Esophagus muscularis mucosa (tissue), 4 donors: ENCODE results near the gene CAV1. TPM values are rescaled to one million over a fixed set of nuclear protein-coding genes. Genes with fewer than 3 reads are reported as not detected.

ENCODE experiments used
- DNase-seq: peaks from one replicate; pipeline ENCODE4 v3.0.0-alpha.2; 2017; ENCODE audit errors: extremely low spot score
- H3K27ac ChIP-seq, 4 donors: fragments of 200-600 bp; sonication (generic); replicated peaks in 1 of 4; 1 replicate in 3 of 4; 2 replicates in 1 of 4; pipeline ENCODE4 v1.5.1; 2016 to 2019; ENCODE audit warnings: mild to moderate bottlenecking in 1 of 4
- H3K27me3 ChIP-seq, 4 donors: fragments of 200-600 bp; sonication (generic); one replicate each; pipeline versions ENCODE4 v1.5.1 to v1.6.0; 2016 to 2019
- H3K36me3 ChIP-seq, 4 donors: fragments of 200-600 bp; sonication (generic); one replicate each; pipeline ENCODE4 v1.5.1; 2016 to 2019
- H3K4me1 ChIP-seq, 4 donors: fragments of 200-600 bp; sonication (generic); one replicate each; pipeline ENCODE4 v1.5.1; 2016 to 2019
- H3K4me3 ChIP-seq, 4 donors: fragments of 200-600 bp; sonication (generic); 1 replicate in 2 of 4; 2 replicates in 2 of 4; pipeline ENCODE4 v1.5.1; 2016 to 2019; ENCODE audit warnings: mild to moderate bottlenecking in 4 of 4, moderate library complexity in 1 of 4
- H3K9me3 ChIP-seq, 4 donors: fragments of 200-600 bp; sonication (generic); 1 replicate in 3 of 4; 2 replicates in 1 of 4; pipeline ENCODE4 v1.5.1; 2016 to 2019
- EP300 ChIP-seq: sonication (generic); formaldehyde crosslinking; IDR thresholded peaks from one replicate; pipeline ENCODE4 v1.6.1; 2017; ENCODE audit warnings: antibody characterized with exemption
- POLR2A ChIP-seq: fragments of 450-650 bp; IDR thresholded peaks from one replicate; pipeline ENCODE4 v1.6.1; 2017; ENCODE audit warnings: antibody characterized with exemption, moderate library complexity, mild to moderate bottlenecking, low read depth
- POLR2AphosphoS5 ChIP-seq, 2 donors: sonication (generic); formaldehyde crosslinking; IDR thresholded peaks; one replicate each; pipeline ENCODE4 v1.6.1; 2017; ENCODE audit warnings: antibody characterized with exemption in 2 of 2
- WGBS: methylation state at CpG from one replicate; pipeline ENCODE4 v1.1.5; 2018; 5-methylcytosine and 5-hydroxymethylcytosine counted together
- intact Hi-C: fragments of 100-400 bp; cut with DNase I; formaldehyde crosslinking; loops from one replicate; pipeline ENCODE4 v1.15.1; 2023
- total RNA-seq, 4 donors: library from RNA; depleted of rRNA; stranded (reverse); fragments of >200 nt; gene quantifications; one replicate each; pipeline versions ENCODE4 v1.1.0 to v1.2.1, GENCODE V29; 2016
- TF ChIP-seq, protein P1 (sequence below), 3 experiments: fragments of 200-600 bp in 2 of 3; fragments of 450-650 bp in 1 of 3; sonication (generic) in 2 of 3; IDR thresholded peaks; one replicate each; pipeline ENCODE4 v1.5.1; 2017 to 2019; ENCODE audit warnings: antibody characterized with exemption in 3 of 3, mild to moderate bottlenecking in 2 of 3, moderate library complexity in 1 of 3

Gene CAV1
- total RNA-seq, 4 donors from 2014 or later: 434 to 638 (median 591) TPM

DNA sequence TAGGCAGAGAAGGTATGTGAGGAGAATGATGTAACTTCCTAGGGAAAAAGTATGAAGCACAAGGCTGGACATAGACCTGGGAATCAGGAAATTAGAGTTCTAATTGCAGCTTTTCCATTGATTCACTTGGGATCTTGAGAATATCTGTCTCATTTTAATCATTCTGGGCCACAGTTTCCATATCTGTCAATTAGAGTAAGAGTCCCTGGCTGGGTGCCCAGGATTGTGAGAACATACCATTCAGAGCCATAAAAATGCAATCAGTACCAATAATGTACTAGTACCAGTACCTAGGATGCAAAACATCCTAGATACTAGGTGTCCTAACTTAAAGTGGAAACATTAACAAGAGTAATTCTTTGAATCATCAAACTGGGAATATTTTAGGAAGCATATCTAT is 29.6 kb downstream of the CAV1 start:
- Histone ChIP-seq H3K4me1 (peaks cover 76 to 91% (median 82%) of the 10 kb centered on the region in 4 donors), H3K27ac (peak overlapping the region; percentile 50 to 67 (median 64)), H3K9me3 (no peaks in the 10 kb centered on the region), H3K27me3 (no peaks in the 10 kb centered on the region), H3K4me3 (no peak overlapping the region), H3K36me3 (peaks cover 3 to 44% (median 16%) of the 10 kb centered on the region in 4 donors)
- intact Hi-C loops: no loop called here
- no peak for TF ChIP-seq EP300
- TF ChIP-seq POLR2A: no peak
- TF ChIP-seq, protein P1, sequence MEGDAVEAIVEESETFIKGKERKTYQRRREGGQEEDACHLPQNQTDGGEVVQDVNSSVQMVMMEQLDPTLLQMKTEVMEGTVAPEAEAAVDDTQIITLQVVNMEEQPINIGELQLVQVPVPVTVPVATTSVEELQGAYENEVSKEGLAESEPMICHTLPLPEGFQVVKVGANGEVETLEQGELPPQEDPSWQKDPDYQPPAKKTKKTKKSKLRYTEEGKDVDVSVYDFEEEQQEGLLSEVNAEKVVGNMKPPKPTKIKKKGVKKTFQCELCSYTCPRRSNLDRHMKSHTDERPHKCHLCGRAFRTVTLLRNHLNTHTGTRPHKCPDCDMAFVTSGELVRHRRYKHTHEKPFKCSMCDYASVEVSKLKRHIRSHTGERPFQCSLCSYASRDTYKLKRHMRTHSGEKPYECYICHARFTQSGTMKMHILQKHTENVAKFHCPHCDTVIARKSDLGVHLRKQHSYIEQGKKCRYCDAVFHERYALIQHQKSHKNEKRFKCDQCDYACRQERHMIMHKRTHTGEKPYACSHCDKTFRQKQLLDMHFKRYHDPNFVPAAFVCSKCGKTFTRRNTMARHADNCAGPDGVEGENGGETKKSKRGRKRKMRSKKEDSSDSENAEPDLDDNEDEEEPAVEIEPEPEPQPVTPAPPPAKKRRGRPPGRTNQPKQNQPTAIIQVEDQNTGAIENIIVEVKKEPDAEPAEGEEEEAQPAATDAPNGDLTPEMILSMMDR (IDR thresholded peaks at IDR 0.05): no peak
- no peak for TF ChIP-seq POLR2AphosphoS5 (IDR thresholded peaks at IDR 0.05)
- no peak for DNase-seq

DNA sequence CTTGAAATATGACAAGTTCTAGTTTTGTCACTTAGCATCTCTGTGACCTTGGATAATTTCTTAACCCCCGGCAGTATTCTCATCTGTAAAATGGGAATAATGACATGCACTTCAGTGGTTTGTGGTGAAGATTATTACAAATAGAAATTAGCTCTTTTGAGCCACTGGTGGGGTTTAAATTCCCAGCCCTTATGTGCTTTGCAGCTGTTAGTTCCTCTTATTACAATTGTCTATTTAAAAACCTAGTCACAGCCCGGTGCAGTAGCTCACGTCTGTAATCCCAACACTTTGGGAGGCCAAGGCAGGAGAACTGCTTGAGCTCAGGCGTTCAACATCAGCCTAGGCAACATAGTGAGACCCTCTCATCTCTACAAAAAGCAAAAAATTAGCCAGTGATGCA is 30.1 kb downstream of the CAV1 start:
- no peaks in the 10 kb centered on the region for H3K27me3 ChIP-seq
- peak overlapping the region; percentile 50 to 67 (median 64) for H3K27ac ChIP-seq
- H3K36me3 ChIP-seq: peaks cover 3 to 44% (median 18%) of the 10 kb centered on the region in 4 donors
- H3K9me3 ChIP-seq: no peaks in the 10 kb centered on the region
- no peak overlapping the region for H3K4me3 ChIP-seq
- no peak for TF ChIP-seq EP300
- no peak for DNase-seq
- 70% methylated on average over 4 of the region's 4 CpGs for WGBS
- intact Hi-C loops: no loop called here
- H3K4me1 ChIP-seq: peaks cover 76 to 93% (median 82%) of the 10 kb centered on the region in 4 donors

DNA sequence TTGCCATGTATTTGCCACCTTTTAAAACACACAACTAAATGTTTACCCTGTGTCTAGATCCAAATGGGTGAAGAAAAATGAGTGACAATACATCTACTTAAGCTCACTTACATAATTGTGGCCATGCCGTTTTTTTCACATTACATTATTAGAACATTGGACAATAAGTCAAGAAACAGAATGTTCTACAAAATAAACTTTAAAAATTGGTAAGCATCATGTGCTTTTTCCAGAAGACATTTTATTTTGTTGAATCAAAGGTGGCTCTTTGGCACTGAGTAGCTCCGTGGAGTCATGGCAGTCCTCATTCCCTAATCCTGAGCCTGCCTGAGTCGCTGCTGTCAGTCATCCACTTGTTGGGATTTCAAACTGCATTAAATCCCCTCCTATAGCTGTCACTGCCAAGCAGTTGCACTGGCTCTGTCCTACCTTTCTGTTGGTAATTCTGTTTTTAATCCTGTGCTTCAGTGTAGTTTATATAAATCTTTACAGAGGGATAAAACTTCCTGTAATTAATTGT is 32.3 kb downstream of the CAV1 start:
- Histone ChIP-seq H3K9me3 (no peaks in the 10 kb centered on the region), H3K4me1 (peaks cover 71 to 80% (median 76%) of the 10 kb centered on the region in 4 donors), H3K36me3 (peaks cover 0 to 37% (median 20%) of the 10 kb centered on the region in 4 donors), H3K4me3 (no peak overlapping the region), H3K27ac (peak overlapping the region; percentile 50 to 69 (median 66)), H3K27me3 (no peaks in the 10 kb centered on the region)
- intact Hi-C loops: no loop called here
- TF ChIP-seq POLR2AphosphoS5 (IDR thresholded peaks at IDR 0.05): peak in 1 of 2 donors; percentile 39
- no peak for TF ChIP-seq EP300
- DNase-seq: no peak
- WGBS: 73% methylated on average over 3 of the region's 3 CpGs

DNA sequence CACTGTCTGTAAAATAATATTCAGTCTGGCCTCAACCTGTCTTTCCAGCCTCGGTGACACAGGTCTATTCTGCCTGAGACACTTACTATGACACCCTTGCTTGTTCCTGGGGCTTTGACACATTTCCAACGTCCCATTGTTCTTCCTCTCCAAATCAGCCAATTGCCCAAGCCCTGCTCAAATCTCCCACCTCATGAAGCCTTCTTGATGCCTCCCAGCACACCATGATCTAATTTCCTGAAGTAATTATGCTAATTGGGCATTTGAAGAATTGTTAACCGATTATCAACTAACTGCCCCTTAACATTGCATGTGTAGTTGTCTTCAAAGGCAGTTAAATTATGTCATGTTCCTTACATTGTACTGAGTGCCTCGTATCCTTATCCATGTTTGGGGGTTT is 33.1 kb downstream of the CAV1 start:
- Histone ChIP-seq H3K9me3 (no peaks in the 10 kb centered on the region), H3K4me1 (peaks cover 65 to 73% (median 69%) of the 10 kb centered on the region in 4 donors), H3K36me3 (peaks cover 0 to 33% (median 20%) of the 10 kb centered on the region in 4 donors), H3K27ac (peak overlapping the region; percentile 50 to 69 (median 66)), H3K4me3 (no peak overlapping the region), H3K27me3 (no peaks in the 10 kb centered on the region)
- no peak for DNase-seq
- intact Hi-C loops: no loop called here
- 88% methylated on average over 4 of the region's 4 CpGs for WGBS
- TF ChIP-seq, protein P1 (IDR thresholded peaks at IDR 0.05): no peak
- no peak for TF ChIP-seq POLR2AphosphoS5 (IDR thresholded peaks at IDR 0.05)
- TF ChIP-seq POLR2A: no peak
- TF ChIP-seq EP300: no peak

DNA sequence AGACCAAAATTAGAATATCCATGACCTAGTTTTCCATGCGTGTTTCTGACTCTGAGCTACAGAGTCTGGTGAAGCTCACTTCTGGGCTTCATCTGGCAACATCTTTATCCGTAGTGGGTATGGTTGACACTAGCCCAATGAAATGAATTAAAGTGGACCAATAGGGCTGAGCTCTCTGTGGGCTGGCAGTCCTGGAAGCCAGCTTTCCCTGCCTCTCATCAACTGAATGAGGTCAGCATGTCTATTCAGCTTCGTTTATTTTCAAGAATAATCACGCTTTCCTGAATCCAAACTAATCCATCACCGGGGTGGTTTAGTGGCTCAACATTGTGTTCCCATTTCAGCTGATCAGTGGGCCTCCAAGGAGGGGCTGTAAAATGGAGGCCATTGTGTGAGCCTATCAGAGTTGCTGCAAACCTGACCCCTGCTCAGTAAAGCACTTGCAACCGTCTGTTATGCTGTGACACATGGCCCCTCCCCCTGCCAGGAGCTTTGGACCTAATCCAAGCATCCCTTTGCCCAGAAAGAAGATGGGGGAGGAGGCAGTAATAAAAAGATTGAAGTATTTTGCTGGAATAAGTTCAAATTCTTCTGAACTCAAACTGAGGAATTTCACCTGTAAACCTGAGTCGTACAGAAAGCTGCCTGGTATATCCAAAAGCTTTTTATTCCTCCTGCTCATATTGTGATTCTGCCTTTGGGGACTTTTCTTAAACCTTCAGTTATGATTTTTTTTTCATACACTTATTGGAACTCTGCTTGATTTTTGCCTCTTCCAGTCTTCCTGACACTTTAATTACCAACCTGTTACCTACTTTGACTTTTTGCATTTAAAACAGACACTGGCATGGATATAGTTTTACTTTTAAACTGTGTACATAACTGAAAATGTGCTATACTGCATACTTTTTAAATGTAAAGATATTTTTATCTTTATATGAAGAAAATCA is 35.5 kb downstream of the CAV1 start:
- no peak overlapping the region for H3K4me3 ChIP-seq
- peaks cover 42 to 49% (median 47%) of the 10 kb centered on the region in 4 donors for H3K4me1 ChIP-seq
- no peaks in the 10 kb centered on the region for H3K27me3 ChIP-seq
- peak overlapping the region; percentile 50 to 69 (median 60) for H3K27ac ChIP-seq
- H3K36me3 ChIP-seq: peaks cover 0 to 33% (median 20%) of the 10 kb centered on the region in 4 donors
- TF ChIP-seq POLR2A (no peak), POLR2AphosphoS5 (IDR thresholded peaks at IDR 0.05) (peak in 1 of 2 donors; percentile 37)
- WGBS: 37% methylated on average over 7 of the region's 7 CpGs
- H3K9me3 ChIP-seq: no peaks in the 10 kb centered on the region
- DNase-seq: no peak
- intact Hi-C loops: no loop called here
